Thoracic aorta (tissue), 2 donors: ENCODE results near the gene ZNF511. TPM values are rescaled to one million over a fixed set of nuclear protein-coding genes. Genes with fewer than 3 reads are reported as not detected.

Experiments
- ATAC-seq: fragments of 150-250 bp; one replicate; pipeline ENCODE4 v1.8.0; 2017; ENCODE audit warnings: low read depth; ENCODE audit not compliant: insufficient number of reproducible peaks, low FRiP score
- DNase-seq: peaks from one replicate; pipeline ENCODE4 v3.0.0-alpha.2; 2020; ENCODE audit warnings: low spot score
- H3K27ac ChIP-seq, 2 donors: fragments of 200-600 bp; sonication (generic); 1 replicate in 1 of 2; 2 replicates in 1 of 2; pipeline ENCODE4 v1.5.1; 2016; ENCODE audit warnings: mild to moderate bottlenecking in 2 of 2, moderate library complexity in 2 of 2
- H3K27me3 ChIP-seq: fragments of 200-600 bp; sonication (generic); replicated peaks from 2 replicates; pipeline ENCODE4 v1.6.0; 2016; ENCODE audit warnings: mild to moderate bottlenecking; ENCODE audit not compliant: insufficient read depth
- H3K36me3 ChIP-seq: fragments of 200-600 bp; sonication (generic); one replicate; pipeline ENCODE4 v1.5.1; 2016
- H3K4me1 ChIP-seq, 2 donors: fragments of 200-600 bp; sonication (generic); 1 replicate in 1 of 2; 2 replicates in 1 of 2; pipeline versions ENCODE4 v1.5.1 to v1.6.0; 2016; ENCODE audit warnings: low read depth in 2 of 2, mild to moderate bottlenecking in 1 of 2; ENCODE audit not compliant: control insufficient read depth in 1 of 2
- H3K4me3 ChIP-seq: fragments of 200-600 bp; sonication (generic); 2 replicates; pipeline ENCODE4 v1.5.1; 2016; ENCODE audit warnings: mild to moderate bottlenecking
- H3K9me3 ChIP-seq: fragments of 200-600 bp; sonication (generic); 2 replicates; pipeline ENCODE4 v1.5.1; 2016
- total RNA-seq, 2 donors: library from RNA; depleted of rRNA; stranded (reverse); fragments of >200 nt; gene quantifications; one replicate each; pipeline versions ENCODE4 v1.1.0 to v1.2.3, GENCODE V29; 2016
- TF ChIP-seq, protein P1 (sequence below): fragments of 200-600 bp; sonication (generic); IDR thresholded peaks from one replicate; pipeline ENCODE4 v1.5.1; 2019; ENCODE audit warnings: antibody characterized with exemption

The ZNF511 gene
- total RNA-seq, 2 donors from 2014 or later = 20.0 to 33.2 TPM

DNA sequence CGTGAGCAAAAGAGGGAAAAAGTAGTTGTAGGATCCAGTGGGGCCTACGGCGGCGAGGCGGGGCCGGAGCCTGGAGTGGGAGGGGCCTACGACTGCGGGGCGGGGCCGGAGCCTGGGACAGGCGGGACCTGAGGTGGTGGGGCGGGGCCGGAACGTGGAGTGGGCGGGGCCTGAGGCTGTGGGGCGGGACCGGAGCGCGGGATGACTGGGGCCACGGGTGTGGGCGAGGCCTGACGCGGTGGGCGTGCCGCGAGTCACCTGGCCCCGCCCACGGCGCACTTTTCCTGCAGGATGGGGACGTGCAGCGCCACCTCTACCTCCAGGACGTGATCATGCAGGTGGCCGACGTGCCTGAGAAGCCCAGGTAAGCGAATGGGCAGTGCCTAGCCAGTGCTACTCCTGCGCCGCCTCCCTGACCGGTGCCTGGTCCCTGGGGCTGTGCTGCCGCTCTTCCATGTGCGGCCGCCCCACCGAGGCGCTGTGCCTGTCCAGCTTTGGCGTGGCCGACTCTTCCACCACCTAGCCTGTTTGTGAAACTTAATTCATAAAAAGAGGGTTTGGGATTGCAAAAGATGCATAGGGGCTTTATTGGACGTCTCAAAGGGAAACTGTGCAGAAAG, 496 bp downstream of the ZNF511 start:
- peak overlapping the region; percentile 85 for H3K4me3 ChIP-seq
- ATAC-seq = peak; percentile 97
- TF ChIP-seq, protein P1, sequence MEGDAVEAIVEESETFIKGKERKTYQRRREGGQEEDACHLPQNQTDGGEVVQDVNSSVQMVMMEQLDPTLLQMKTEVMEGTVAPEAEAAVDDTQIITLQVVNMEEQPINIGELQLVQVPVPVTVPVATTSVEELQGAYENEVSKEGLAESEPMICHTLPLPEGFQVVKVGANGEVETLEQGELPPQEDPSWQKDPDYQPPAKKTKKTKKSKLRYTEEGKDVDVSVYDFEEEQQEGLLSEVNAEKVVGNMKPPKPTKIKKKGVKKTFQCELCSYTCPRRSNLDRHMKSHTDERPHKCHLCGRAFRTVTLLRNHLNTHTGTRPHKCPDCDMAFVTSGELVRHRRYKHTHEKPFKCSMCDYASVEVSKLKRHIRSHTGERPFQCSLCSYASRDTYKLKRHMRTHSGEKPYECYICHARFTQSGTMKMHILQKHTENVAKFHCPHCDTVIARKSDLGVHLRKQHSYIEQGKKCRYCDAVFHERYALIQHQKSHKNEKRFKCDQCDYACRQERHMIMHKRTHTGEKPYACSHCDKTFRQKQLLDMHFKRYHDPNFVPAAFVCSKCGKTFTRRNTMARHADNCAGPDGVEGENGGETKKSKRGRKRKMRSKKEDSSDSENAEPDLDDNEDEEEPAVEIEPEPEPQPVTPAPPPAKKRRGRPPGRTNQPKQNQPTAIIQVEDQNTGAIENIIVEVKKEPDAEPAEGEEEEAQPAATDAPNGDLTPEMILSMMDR = no peak
- peaks cover 7 to 30% of the 10 kb centered on the region in 2 donors for H3K4me1 ChIP-seq
- H3K9me3 ChIP-seq = no peaks in the 10 kb centered on the region
- DNase-seq = peak; percentile 68
- peak overlapping the region; percentile 96 to 97 for H3K27ac ChIP-seq
- no peaks in the 10 kb centered on the region for H3K27me3 ChIP-seq
- peaks cover 19% of the 10 kb centered on the region for H3K36me3 ChIP-seq

- Histone ChIP-seq H3K27me3 (no peaks in the 10 kb centered on the region), H3K36me3 (peaks cover 19% of the 10 kb centered on the region), H3K9me3 (no peaks in the 10 kb centered on the region), H3K4me1 (peaks cover 7 to 30% of the 10 kb centered on the region in 2 donors), H3K4me3 (no peak overlapping the region), H3K27ac (no peak overlapping the region)
- TF ChIP-seq, protein P1 = no peak
- ATAC-seq (no peak), DNase-seq (no peak)
Observed at GRCh38 chr10:133309720-133310398, 1.1 kb downstream of the ZNF511 start.

- Histone ChIP-seq H3K36me3 (peaks cover 19% of the 10 kb centered on the region), H3K27me3 (no peaks in the 10 kb centered on the region), H3K9me3 (no peaks in the 10 kb centered on the region), H3K4me3 (no peak overlapping the region), H3K27ac (no peak overlapping the region), H3K4me1 (peaks cover 7 to 30% of the 10 kb centered on the region in 2 donors)
- ATAC-seq (no peak), DNase-seq (no peak)
- TF ChIP-seq, protein P1 = no peak
Observed at GRCh38 chr10:133310399-133310755, 1.7 kb downstream of the ZNF511 start.

GRCh38 chr10:133310789-133311188, 2.1 kb downstream of the ZNF511 start:
- H3K9me3 ChIP-seq = no peaks in the 10 kb centered on the region
- H3K4me3 ChIP-seq = no peak overlapping the region
- H3K36me3 ChIP-seq = peaks cover 19% of the 10 kb centered on the region
- ATAC-seq = no peak
- TF ChIP-seq, protein P1 = no peak
- H3K27me3 ChIP-seq = no peaks in the 10 kb centered on the region
- H3K27ac ChIP-seq = no peak overlapping the region
- no peak for DNase-seq
- peaks cover 7 to 29% of the 10 kb centered on the region in 2 donors for H3K4me1 ChIP-seq

DNA sequence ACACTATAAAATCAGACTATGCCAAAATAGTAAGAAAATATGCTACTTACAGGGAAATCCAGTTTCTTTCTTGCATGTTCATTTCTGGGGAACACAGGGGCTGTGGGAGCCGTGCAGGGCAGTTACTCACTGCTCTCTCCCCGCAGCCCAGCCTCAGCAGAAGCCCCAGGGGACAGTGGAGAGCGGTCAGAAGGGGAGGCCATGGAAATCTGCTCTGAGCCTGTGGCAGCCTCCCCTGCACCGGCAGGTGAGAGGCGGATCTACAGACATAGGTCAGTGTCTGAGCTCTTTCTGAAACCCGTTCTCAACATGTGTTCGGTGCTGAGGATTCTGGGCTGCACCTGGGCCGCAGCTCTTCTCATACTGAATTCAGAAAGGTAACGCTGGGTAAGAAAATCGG, 2.9 kb downstream of the ZNF511 start:
- peaks cover 19% of the 10 kb centered on the region for H3K36me3 ChIP-seq
- DNase-seq (no peak), ATAC-seq (no peak)
- H3K27ac ChIP-seq = no peak overlapping the region
- peaks cover 6 to 21% of the 10 kb centered on the region in 2 donors for H3K4me1 ChIP-seq
- TF ChIP-seq, protein P1 = no peak
- H3K9me3 ChIP-seq = no peaks in the 10 kb centered on the region
- no peaks in the 10 kb centered on the region for H3K27me3 ChIP-seq
- H3K4me3 ChIP-seq = no peak overlapping the region
